NCI-H748 (cell line): Measurements from ENCODE around the gene FLNB.

ENCODE experiments used
- DNase-seq: peaks from one replicate; lab custom pipeline; 2025; ENCODE audit not compliant: unreplicated experiment; lab: John Stamatoyannopoulos, UW

Gene FLNB

GRCh38 chr3:58129041-58129770 is 121.0 kb downstream of the FLNB start:
- no peak for DNase-seq

DNA sequence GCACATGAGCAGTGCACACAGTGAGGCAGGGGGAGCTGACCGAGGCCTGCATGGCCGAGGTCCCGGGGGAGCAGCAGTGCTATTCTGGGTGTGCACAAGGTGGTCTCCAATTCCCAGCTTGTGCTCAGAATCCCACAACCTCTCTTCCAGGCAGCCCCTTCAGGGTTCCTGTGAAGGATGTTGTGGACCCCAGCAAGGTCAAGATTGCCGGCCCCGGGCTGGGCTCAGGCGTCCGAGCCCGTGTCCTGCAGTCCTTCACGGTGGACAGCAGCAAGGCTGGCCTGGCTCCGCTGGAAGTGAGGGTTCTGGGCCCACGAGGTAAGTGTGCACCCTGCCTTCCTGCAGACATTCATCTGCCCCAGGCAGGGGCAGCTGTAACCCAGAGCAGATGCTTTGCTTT is 122.4 kb downstream of the FLNB start:
- DNase-seq = no peak

DNA sequence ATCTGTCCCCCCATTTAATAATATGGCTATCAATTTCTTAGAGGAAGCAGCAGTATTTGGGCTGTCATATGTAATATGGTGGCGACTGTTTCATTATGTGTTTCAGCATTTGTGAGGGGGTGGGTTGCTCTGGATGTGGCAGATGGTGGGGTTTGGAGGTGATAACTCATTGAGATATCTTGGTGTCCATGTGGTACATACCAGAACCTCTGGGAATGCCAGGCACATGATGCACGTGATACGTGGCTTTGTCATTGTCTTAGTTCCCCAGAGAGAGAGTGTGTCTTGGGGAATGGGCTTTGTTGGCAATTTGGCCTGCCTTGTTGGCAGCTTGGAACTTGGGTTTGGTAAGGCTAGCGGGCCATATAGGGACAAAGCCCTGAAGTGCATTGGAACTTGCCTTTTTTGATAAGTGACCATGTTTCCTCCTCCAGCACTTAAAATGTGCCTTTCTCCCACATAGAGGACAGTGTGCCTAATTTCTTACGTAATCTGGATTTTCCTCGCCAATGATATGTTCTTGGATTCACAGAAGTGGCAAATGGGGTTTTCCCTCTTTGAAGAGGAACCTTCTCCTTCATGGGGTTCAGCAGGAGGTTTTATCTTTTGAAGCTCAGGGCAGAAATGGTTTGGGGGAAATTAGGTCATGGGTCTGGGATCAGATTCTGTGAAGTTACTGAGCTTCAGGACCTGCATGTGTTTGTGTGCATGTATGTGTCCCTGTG is 123.0 kb downstream of the FLNB start:
- DNase-seq = no peak

- DNase-seq = no peak
Observed at GRCh38 chr3:58132850-58133249, 124.6 kb downstream of the FLNB start.

- no peak for DNase-seq
Observed at GRCh38 chr3:58134468-58134867, 126.2 kb downstream of the FLNB start.

- DNase-seq = no peak
Observed at GRCh38 chr3:58135712-58136543, 127.7 kb downstream of the FLNB start.

DNA sequence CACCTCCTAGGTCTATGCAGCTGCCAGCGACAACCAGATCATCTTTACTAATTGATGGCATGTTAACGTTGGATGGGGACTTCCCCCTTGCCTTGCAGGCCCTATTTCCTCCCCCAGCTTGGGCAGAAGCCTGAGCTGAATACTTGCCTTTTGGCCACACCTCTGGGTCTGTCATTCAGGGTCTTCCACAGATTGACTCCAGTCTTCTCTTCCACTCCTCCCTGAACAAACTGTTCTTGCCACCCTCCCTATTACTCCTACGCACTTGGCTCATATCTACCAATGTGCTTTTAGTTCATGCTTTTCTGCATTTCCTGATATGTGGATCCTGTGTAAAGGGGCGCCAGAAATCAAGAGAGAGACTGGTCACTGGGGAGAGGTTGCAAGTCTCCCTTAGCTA is 129.1 kb downstream of the FLNB start:
- DNase-seq = no peak

GRCh38 chr3:58141766-58142345 is 133.6 kb downstream of the FLNB start:
- peak; percentile 41 for DNase-seq

GRCh38 chr3:58143417-58144055 is 135.3 kb downstream of the FLNB start:
- DNase-seq = no peak

DNA sequence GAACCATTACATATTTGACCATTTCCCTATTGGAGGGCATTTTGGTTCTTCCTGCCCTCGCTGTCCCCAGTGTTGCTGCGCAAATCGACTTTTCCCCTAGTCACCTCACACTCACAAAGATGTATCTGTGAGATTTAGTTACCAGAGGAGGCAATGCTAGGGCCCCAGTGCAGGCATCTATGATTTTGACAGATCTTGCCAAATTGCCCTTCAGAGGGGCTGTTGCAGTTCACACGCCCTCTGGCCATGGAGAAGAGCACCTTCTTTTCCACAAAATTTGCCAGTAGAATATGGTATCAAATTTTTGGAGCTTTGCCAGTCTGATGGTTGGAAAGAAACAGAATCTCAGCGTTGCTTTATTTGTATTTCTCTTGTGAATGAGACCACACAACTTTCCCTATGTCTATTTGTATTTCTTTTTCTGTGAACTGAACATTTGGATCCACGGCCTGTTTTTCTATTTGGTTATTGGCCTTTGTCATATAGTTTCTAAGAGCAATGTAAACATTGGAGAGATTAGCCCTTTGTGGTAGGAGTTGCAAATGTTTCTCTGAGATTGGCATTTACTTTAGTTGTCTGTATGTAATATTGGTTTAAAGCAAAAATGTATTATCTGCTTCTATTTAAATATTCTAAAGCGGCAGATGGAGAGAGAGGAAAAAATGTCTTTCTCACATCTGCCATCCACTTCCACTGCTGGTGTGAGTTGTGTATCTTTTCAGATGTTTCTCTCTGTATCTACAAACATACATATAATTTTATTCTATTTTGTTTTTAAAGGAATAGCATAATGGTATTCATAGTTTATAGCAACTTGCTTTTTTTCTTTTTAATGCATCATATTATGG is 136.5 kb downstream of the FLNB start:
- DNase-seq = peak; percentile 63

- DNase-seq = no peak
Observed at GRCh38 chr3:58148049-58148448, 139.8 kb downstream of the FLNB start.

GRCh38 chr3:58150130-58150809 is 142.0 kb downstream of the FLNB start:
- no peak for DNase-seq

DNA sequence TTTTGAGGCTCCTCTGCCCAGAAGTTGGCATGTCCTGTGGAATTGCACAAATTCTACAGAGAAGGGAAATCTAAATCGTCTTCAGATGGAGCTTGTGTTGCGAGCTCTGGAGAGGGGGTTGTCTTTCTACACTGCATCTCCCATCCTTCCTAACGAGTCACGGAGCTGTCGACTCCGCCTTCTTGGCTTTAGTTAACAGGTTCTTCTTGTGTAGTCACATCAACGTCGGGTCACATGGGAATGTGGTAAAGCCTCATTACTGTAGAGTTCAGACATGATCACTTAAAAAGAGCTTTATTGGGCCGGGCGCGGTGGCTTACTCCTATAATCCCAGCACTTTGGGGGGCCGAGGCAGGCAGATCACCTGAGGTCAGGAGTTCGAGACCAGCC is 142.6 kb downstream of the FLNB start:
- DNase-seq = no peak

DNA sequence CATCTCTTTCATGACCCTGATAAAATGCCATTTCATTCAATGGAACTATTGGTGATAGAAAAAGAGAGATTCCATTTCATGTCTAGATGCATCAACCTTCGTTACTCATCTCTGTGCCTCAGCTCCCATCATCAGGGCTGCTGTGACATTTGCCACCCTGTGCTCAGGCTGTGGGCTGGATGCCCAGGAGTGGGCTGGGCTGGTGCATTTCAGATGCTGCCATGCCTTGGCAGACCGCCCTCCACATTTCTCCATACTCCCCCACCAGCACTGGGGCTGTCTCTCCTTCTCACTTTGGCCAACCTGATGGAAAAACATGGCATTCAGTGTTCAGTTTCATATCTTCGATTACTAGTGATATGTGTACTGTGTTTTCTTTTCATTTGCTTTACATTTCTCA is 143.4 kb downstream of the FLNB start:
- DNase-seq = no peak

- no peak for DNase-seq
Observed at GRCh38 chr3:58152225-58153015, 144.2 kb downstream of the FLNB start.

DNA sequence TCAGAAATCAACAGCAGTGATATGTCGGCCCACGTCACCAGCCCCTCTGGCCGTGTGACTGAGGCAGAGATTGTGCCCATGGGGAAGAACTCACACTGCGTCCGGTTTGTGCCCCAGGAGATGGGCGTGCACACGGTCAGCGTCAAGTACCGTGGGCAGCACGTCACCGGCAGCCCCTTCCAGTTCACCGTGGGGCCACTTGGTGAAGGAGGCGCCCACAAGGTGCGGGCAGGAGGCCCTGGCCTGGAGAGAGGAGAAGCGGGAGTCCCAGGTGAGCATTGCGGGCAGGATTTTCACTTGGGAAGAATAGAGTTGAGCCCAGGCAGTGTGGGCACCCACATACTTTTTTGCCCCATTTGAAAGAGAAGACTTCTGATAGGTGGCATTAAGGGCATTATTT is 145.1 kb downstream of the FLNB start:
- DNase-seq = no peak

DNA sequence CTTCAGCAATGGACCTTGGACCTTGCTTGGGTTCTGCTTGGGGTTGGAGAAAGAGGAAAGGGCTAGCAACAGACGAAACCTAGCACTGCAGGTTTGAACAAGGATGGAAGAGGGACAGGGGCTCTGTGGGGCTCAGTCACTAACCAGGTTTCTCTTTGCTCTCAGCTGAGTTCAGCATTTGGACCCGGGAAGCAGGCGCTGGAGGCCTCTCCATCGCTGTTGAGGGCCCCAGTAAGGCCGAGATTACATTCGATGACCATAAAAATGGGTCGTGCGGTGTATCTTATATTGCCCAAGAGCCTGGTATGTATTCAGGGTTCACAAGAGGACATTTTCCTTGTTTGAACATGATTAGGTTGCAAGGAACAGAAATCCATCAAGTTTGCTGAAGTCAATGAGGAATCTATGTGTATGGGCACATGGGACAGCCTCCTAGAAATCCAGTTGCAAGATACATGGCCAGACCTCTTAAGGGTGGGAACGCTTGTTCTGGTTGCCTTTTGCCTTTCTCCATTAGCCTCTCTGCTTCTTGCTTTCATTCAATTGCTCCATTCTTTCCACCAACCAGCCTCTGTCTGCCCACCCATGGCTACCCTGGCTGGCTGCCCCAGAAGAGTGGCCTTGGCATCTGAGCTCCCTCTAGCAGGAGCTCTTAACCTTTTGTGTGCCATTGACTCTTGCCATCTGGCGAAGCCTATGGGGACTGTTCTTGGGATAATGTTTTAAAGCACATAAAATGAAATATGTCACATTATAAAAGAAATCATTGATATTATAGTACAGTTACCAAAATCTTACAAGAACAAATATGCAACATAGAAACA is 146.6 kb downstream of the FLNB start:
- DNase-seq = no peak

DNA sequence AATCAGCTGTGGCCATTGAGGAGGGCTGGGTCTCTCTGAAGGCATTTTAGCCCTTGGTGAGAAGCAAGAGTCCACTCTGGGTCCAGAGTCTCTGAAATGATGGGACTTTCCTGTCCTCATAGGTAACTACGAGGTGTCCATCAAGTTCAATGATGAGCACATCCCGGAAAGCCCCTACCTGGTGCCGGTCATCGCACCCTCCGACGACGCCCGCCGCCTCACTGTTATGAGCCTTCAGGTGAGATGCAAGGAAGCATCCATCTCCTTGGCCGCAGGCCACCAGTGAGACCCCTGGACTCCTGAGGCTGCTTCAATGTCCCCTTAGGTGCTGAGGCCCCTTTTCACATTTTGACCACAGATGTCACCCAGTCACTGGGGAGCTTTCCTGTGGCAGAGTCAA is 147.6 kb downstream of the FLNB start:
- no peak for DNase-seq
